Activated effector memory CD4-positive, alpha-beta T cell treated with Interleukin-2 at 50 U/mL for 16 hours (primary cell): Measurements from ENCODE around the gene ECM2.

Source experiments
- DNase-seq: peaks from one replicate; pipeline ENCODE4 v3.0.0-alpha.2; 2020

Gene ECM2

DNA sequence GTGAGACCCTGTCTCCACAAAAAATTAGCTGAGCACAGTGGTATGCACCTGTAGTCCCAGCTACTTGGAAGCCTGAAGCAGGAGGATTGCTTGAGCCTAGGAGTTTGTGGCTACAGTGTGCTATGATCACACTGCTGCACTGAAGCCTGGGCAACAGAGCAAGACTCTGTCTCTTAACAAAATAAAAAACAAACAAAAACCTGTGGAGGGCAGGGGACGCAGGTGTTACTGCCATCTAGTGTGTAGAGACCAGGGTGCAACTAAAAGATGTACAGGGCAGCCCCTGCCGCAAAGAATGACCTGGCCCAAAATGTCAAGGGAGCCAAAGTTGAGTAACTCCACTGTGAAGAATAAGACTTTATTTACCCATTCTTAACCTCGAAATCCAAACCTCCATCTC, 80.6 kb downstream of the ECM2 start:
- DNase-seq = no peak

DNA sequence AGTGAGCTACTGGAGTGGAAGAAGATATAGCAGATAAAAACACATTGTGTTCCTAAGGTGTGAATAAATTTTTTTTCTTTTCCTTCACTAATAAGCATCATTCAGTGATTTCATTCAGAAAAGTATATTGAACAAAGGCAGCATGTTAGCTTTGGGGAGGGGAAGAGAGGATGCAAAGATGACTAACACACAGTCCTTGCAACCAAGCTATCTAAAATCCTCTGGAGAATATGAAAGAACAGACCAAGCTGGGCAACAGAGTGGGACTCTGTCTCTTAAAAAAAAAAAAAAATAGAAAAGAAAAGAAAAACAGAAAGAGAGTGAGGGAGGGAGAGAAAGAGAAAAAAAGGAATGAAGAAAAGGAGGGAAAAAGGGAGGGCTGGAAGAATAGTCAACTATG, 89.3 kb downstream of the ECM2 start:
- DNase-seq = no peak
